DOHH2 (cell line): Measurements from ENCODE around the gene TSNAXIP1.

Experiments used
- H3F3A ChIP-seq: fragments of 200-600 bp; sonication (generic), shearing (Covaris generic); 2 replicates; pipeline ENCODE4 v1.6.0; 2016; ENCODE audit warnings: antibody characterized with exemption, mild to moderate bottlenecking; ENCODE audit not compliant: control insufficient read depth, insufficient read depth
- H3K27ac ChIP-seq: fragments of 200-600 bp; sonication (generic); 2 replicates; pipeline ENCODE4 v1.5.1; 2014; ENCODE audit warnings: low read depth, mild to moderate bottlenecking, low read length, moderate library complexity
- H3K27me3 ChIP-seq: fragments of 200-600 bp; sonication (generic); 2 replicates; pipeline ENCODE4 v1.6.1; 2014; ENCODE audit warnings: mild to moderate bottlenecking, low read length, mixed read lengths; ENCODE audit not compliant: control insufficient read depth
- H3K36me3 ChIP-seq: fragments of 200-600 bp; sonication (generic); 2 replicates; pipeline ENCODE4 v1.6.1; 2014; ENCODE audit warnings: mild to moderate bottlenecking, low read length, moderate library complexity, mixed read lengths; ENCODE audit not compliant: control insufficient read depth
- H3K4me1 ChIP-seq: fragments of 200-600 bp; sonication (generic); 2 replicates; pipeline ENCODE4 v1.6.1; 2014; ENCODE audit warnings: mild to moderate bottlenecking, low read length, mixed read lengths; ENCODE audit not compliant: control insufficient read depth
- H3K4me2 ChIP-seq: fragments of 200-600 bp; sonication (generic); 2 replicates; pipeline ENCODE4 v1.6.0; 2014; ENCODE audit warnings: mild to moderate bottlenecking, low read length, moderate library complexity
- H3K4me3 ChIP-seq: fragments of 200-600 bp; sonication (generic); 2 replicates; pipeline ENCODE4 v1.5.1; 2014; ENCODE audit warnings: mild to moderate bottlenecking, low read length, mixed read lengths
- H3K79me2 ChIP-seq: fragments of 200-600 bp; sonication (generic); 2 replicates; pipeline ENCODE4 v1.6.1; 2014; ENCODE audit warnings: mild to moderate bottlenecking, low read length, mixed read lengths; ENCODE audit not compliant: control insufficient read depth
- H3K9me2 ChIP-seq: fragments of 200-600 bp; sonication (generic); replicated peaks from 2 replicates; pipeline ENCODE4 v1.6.1; 2014; ENCODE audit warnings: mild to moderate bottlenecking, low read length, mixed read lengths; ENCODE audit not compliant: control insufficient read depth
- H3K9me3 ChIP-seq: fragments of 200-600 bp; sonication (generic); 2 replicates; pipeline ENCODE4 v1.6.1; 2014; ENCODE audit warnings: antibody characterized with exemption, low read length, mixed read lengths; ENCODE audit not compliant: control insufficient read depth, insufficient read depth
- H4K20me1 ChIP-seq: fragments of 200-600 bp; sonication (generic); 2 replicates; pipeline ENCODE4 v1.6.0; 2014; ENCODE audit warnings: low read depth, mild to moderate bottlenecking, antibody characterized with exemption, low read length, moderate library complexity; ENCODE audit not compliant: control insufficient read depth, insufficient read depth
- CTCF ChIP-seq: fragments of 200-600 bp; sonication (generic); IDR thresholded peaks from one replicate; pipeline ENCODE4 v1.5.1; 2014; ENCODE audit warnings: antibody characterized with exemption, mild to moderate bottlenecking, low read depth, low read length; ENCODE audit not compliant: poor library complexity, severe bottlenecking
- EZH2phosphoT487 ChIP-seq: fragments of 200-600 bp; sonication (generic); IDR thresholded peaks from 2 replicates; pipeline ENCODE4 v1.6.1; 2017; ENCODE audit warnings: borderline replicate concordance, mild to moderate bottlenecking, antibody characterized with exemption, low read length, moderate library complexity, mixed read lengths

TSNAXIP1 gene

GRCh38 chr16:67770346-67770991, 36.2 kb upstream of the TSNAXIP1 start:
- no peaks in the 10 kb centered on the region for H3K27me3 ChIP-seq
- 0 out of 2 replicates have a peak, but pooled peaks cover 3% of the 10 kb centered on the region for H3F3A ChIP-seq
- H3K79me2 ChIP-seq, result 0 out of 2 replicates have a peak, but pooled peaks cover 4% of the 10 kb centered on the region
- no peak overlapping the region for H3K4me2 ChIP-seq
- H3K4me1 ChIP-seq, result no peaks in the 10 kb centered on the region
- H3K4me3 ChIP-seq, result no peak overlapping the region
- no peak overlapping the region for H3K27ac ChIP-seq
- H3K9me2 ChIP-seq, result no peaks in the 10 kb centered on the region
- TF ChIP-seq EZH2phosphoT487 (no peak), CTCF (no peak)
- no peaks in the 10 kb centered on the region for H4K20me1 ChIP-seq
- H3K36me3 ChIP-seq, result peaks cover 5% of the 10 kb centered on the region; the same call in 1 of the 2 replicates
- no peaks in the 10 kb centered on the region for H3K9me3 ChIP-seq

GRCh38 chr16:67773099-67773498, 33.6 kb upstream of the TSNAXIP1 start:
- Histone ChIP-seq H3F3A (0 out of 2 replicates have a peak, but pooled peaks cover 3% of the 10 kb centered on the region), H3K4me3 (no peak overlapping the region), H3K27ac (no peak overlapping the region), H3K36me3 (peaks cover 5% of the 10 kb centered on the region; the same call in 1 of the 2 replicates), H3K79me2 (0 out of 2 replicates have a peak, but pooled peaks cover 4% of the 10 kb centered on the region), H3K27me3 (no peaks in the 10 kb centered on the region), H3K9me2 (no peaks in the 10 kb centered on the region), H3K9me3 (no peaks in the 10 kb centered on the region), H3K4me2 (no peak overlapping the region), H4K20me1 (no peaks in the 10 kb centered on the region), H3K4me1 (no peaks in the 10 kb centered on the region)
- TF ChIP-seq EZH2phosphoT487 (no peak), CTCF (no peak)

GRCh38 chr16:67773569-67774456, 32.9 kb upstream of the TSNAXIP1 start:
- H3K27ac ChIP-seq, result no peak overlapping the region

More at GRCh38 chr16:67773569-67774456, 32.9 kb upstream of the TSNAXIP1 start:
- Histone ChIP-seq H3K4me1 (no peaks in the 10 kb centered on the region), H4K20me1 (no peaks in the 10 kb centered on the region), H3K36me3 (peaks cover 5% of the 10 kb centered on the region; the same call in 1 of the 2 replicates), H3K4me3 (no peak overlapping the region), H3F3A (0 out of 2 replicates have a peak, but pooled peaks cover 3% of the 10 kb centered on the region), H3K79me2 (0 out of 2 replicates have a peak, but pooled peaks cover 4% of the 10 kb centered on the region), H3K9me3 (no peaks in the 10 kb centered on the region), H3K4me2 (no peak overlapping the region), H3K27me3 (no peaks in the 10 kb centered on the region), H3K9me2 (no peaks in the 10 kb centered on the region)
- TF ChIP-seq EZH2phosphoT487 (no peak), CTCF (no peak)
